GM08714 (cell line): ENCODE measurements around the gene TMEM79.
A peak's percentile ranks its signal among the peaks of the same experiment; 100 is the strongest.

Experiments used
- H3K4me3 ChIP-seq: fragments of 200-500 bp; sonication (Bioruptor generic); 2 replicates; pipeline ENCODE4 v1.5.1; 2014; ENCODE audit warnings: mild to moderate bottlenecking, low read length, inconsistent platforms
- ZNF274 ChIP-seq: IDR thresholded peaks from 2 replicates; pipeline ENCODE4 v1.6.1; 2012; ENCODE audit warnings: mild to moderate bottlenecking, low read depth, low read length

TMEM79 gene

GRCh38 chr1:156249593-156249992 lies 34.5 kb upstream of the TMEM79 start:
- TF ChIP-seq ZNF274, result no peak
- no peak overlapping the region for H3K4me3 ChIP-seq

GRCh38 chr1:156251527-156251926 lies 32.6 kb upstream of the TMEM79 start:
- no peak overlapping the region for H3K4me3 ChIP-seq
- no peak for TF ChIP-seq ZNF274

GRCh38 chr1:156253634-156254033 lies 30.5 kb upstream of the TMEM79 start:
- no peak overlapping the region for H3K4me3 ChIP-seq

GRCh38 chr1:156257711-156258110 lies 26.4 kb upstream of the TMEM79 start:
- H3K4me3 ChIP-seq, result no peak overlapping the region
- no peak for TF ChIP-seq ZNF274

More at GRCh38 chr1:156253634-156254033, 30.5 kb upstream of the TMEM79 start:
- TF ChIP-seq ZNF274, result no peak

- H3K4me3 ChIP-seq, result no peak overlapping the region
- no peak for TF ChIP-seq ZNF274
Measured at GRCh38 chr1:156258859-156259258, 25.3 kb upstream of the TMEM79 start.

- TF ChIP-seq ZNF274, result no peak
Measured at GRCh38 chr1:156259805-156260204, 24.3 kb upstream of the TMEM79 start.

GRCh38 chr1:156260896-156261295 lies 23.2 kb upstream of the TMEM79 start:
- no peak for TF ChIP-seq ZNF274
- H3K4me3 ChIP-seq, result no peak overlapping the region

More at GRCh38 chr1:156259805-156260204, 24.3 kb upstream of the TMEM79 start:
- H3K4me3 ChIP-seq, result no peak overlapping the region

GRCh38 chr1:156262461-156263287 lies 21.5 kb upstream of the TMEM79 start:
- H3K4me3 ChIP-seq, result no peak overlapping the region
- TF ChIP-seq ZNF274, result no peak

- H3K4me3 ChIP-seq, result no peak overlapping the region
Measured at GRCh38 chr1:156263288-156263655, 20.9 kb upstream of the TMEM79 start.

GRCh38 chr1:156266051-156266450 lies 18.1 kb upstream of the TMEM79 start:
- TF ChIP-seq ZNF274, result no peak
- H3K4me3 ChIP-seq, result no peak overlapping the region

More at GRCh38 chr1:156263288-156263655, 20.9 kb upstream of the TMEM79 start:
- no peak for TF ChIP-seq ZNF274

GRCh38 chr1:156268336-156268735 lies 15.8 kb upstream of the TMEM79 start:
- TF ChIP-seq ZNF274, result no peak
- H3K4me3 ChIP-seq, result no peak overlapping the region

- TF ChIP-seq ZNF274, result no peak
- no peak overlapping the region for H3K4me3 ChIP-seq
Measured at GRCh38 chr1:156270314-156270713, 13.8 kb upstream of the TMEM79 start.

- TF ChIP-seq ZNF274, result no peak
- H3K4me3 ChIP-seq, result no peak overlapping the region
Measured at GRCh38 chr1:156276532-156276931, 7.6 kb upstream of the TMEM79 start.

- TF ChIP-seq ZNF274, result no peak
- H3K4me3 ChIP-seq, result no peak overlapping the region
Measured at GRCh38 chr1:156276966-156277381, 7.2 kb upstream of the TMEM79 start.

GRCh38 chr1:156279837-156280236 lies 4.3 kb upstream of the TMEM79 start:
- H3K4me3 ChIP-seq, result no peak overlapping the region
- no peak for TF ChIP-seq ZNF274

- H3K4me3 ChIP-seq, result peak overlapping the region; percentile 86
- TF ChIP-seq ZNF274, result no peak
Measured at GRCh38 chr1:156281281-156281680, 2.8 kb upstream of the TMEM79 start.
